HTR-8/SVneo (cell line): ENCODE results near the gene MCC.

Experiments used
- DNase-seq: peaks from one replicate; pipeline ENCODE4 v3.0.0; 2011; ENCODE audit warnings: low spot score, mixed read lengths; ENCODE audit not compliant: insufficient read length
- FAIRE-seq: peaks from 2 replicates; lab custom pipeline; 2011; peaks lifted over from hg19 to GRCh38; lab: Jason Lieb, UNC

The MCC gene

DNA sequence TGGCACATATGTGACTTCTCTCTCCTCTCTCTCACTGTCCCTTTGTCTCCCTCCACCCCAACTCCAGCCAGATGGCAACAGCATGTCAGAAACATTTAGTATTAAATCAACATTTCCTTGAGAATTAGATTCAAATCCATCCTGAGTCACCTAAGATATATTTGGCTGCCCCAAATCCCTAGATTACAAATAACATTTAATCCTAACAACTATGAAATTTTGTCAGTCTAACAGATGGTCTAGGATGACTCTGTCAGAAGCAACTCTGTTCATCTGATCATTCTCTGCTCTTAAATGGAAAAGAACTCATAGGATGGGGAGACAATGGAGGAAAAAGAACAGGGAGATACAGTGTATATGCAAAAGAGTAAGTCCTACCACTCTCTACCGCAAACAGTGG is 254.6 kb downstream of the MCC start:
- no peak for DNase-seq
- FAIRE-seq: no peak

DNA sequence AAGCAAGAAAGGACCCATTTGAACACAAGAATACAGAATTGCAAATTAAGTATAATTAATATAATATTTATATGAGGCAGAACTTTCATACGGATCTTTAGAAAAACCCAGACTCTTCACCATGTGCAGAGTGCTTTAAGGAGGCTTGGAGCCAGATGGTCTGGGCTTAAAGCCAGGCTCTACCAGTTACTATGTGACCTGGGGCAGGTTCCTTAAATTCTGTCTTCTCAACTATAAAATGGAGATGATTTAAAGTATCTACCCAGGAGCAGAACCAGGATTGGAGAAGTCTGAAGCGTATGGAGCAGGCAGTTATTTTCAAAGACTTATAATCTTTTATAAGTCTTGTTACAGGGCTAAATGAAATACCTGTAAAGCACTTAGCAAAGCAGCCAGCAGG is 255.6 kb downstream of the MCC start:
- DNase-seq (no peak), FAIRE-seq (no peak)

DNA sequence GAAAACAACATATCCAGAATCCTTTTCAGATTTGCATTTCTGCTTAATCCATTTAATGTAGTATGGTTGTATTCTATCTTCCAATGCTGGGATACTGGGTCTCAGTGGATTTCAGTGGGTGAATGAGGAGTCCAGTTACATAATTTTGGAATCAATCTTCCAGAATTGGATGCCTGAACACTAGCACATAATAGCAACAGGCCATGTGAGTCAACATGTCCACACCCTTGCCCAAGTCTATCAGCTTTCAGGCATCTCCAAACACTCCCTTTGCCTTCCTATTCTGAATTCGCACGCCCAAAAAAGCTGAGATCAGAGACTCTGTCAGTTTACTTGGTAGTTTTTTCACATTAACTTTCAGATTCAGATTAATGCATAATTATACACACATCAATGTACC is 256.0 kb downstream of the MCC start:
- no peak for DNase-seq
- FAIRE-seq: no peak

DNA sequence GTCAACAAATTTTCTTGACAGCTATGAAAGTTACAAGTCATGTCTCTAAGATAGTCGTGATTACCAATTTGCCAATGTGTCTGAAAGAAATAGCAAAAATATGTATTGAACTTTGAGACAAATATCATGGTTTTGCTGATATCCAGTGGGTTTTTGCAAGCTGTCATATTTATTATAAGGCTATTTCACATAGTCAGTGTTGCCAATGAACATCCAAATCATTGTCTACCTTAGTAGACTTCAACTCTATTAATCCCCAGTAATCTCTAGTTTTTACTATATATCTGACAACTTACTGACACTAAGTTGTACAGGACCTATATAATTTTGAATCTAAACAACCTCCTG is 256.6 kb downstream of the MCC start:
- no peak for FAIRE-seq
- no peak for DNase-seq

DNA sequence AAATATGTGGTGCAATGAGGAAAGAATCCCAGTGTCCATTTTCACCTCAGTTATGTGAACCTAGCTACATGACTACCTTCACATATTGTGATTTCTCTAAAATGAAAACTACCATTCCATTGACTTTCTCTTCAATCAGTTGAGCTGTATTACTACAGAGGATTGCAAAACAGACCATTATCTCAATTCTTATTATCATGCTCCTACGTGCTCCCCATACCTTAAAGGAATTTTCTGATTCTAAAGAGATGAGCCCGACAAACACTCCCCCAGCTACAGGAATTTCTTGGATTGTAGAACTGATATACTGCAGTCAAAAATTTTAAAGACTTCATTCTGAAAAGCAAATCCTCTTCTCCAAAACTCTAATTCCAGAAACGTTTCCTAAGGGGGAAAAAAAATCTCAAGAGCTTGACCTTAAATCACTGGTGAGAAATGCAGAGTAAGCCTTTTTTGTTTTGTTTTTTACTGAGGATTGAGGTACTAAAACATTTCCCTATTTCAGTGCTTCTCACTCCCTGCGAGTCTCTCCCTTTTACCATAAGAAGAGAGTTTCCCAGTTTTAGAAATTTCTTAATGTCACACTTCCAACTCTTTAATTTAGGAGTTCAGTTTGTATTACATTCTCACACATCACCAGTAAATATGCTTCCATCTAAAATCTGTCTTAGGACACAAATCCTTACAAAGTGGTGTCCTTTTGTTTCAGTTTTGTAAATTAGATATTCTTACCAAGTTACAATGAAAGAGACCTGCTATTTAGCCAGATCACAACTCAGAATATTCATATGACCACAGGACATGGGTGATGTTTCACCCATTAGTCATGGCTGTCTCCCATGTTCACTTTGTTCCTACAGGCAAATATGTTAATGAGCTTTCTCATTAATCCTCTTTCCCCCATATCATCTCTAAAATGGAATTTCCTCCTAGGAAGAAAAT is 257.3 kb downstream of the MCC start:
- FAIRE-seq (no peak), DNase-seq (no peak)

DNA sequence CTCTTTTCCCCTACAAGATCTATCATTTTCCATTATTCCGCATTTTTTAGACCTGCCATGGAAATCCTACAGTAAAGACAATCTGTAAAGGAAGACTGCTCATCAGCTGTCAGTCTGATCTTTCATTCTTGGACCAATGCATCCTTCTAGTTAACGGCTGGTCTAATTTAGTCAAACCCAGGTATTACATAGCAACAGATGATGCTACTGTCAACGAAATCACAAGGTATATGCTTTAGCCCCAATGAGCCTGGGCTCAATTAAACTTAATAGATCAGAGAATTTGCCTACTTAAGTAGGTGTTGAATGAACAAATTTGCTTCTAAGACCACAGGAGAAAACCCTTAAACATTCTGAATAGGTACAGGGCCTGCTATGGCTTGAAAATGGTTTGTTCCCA is 260.5 kb downstream of the MCC start:
- no peak for DNase-seq
- FAIRE-seq: no peak

DNA sequence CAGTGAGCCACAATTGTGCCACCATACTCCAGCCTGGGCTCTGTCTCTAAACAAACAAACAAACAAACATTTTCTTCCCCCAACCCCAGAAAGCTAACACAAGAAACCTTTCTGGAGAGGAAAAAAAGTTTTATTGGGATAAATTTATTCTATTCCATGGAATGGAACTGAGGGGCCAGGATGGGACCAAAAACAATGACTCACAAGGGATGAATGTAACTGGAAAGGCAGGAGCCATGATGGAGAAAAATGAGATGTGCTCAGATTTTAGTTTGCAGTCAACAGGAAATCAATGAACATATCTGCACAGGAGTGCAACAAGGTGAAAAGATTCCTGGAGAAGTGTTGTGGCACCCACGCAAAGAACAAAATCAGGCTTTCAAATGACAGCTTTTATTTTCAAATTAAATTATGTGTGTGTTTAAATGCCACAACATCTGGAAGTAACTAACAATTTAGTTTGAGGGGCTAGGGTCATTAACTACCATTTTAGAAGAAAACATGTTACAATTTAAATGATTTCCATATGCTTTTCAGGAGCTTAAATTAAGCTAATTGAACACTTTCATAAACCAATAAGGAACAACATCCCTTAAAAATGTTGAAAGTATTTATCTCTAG is 262.0 kb downstream of the MCC start:
- FAIRE-seq: no peak
- no peak for DNase-seq

DNA sequence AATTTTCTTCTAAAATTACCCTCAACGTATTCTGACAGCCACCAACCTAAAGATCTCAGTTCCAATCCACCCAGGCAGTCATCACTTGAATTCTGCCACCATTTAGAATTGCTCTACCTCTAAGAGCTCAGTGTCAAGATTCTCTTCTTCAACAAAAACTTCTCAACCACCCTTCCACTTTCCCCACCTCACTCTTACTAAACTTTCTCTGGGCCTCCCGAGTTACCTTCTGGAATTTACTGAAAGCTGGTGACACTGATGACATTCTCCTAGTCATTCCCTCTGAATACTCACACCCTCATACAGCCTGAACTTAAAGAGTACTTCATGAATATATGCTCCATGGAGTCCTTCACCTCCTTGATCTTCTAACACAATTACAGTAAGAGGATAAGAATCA is 263.0 kb downstream of the MCC start:
- no peak for FAIRE-seq
- DNase-seq: no peak

DNA sequence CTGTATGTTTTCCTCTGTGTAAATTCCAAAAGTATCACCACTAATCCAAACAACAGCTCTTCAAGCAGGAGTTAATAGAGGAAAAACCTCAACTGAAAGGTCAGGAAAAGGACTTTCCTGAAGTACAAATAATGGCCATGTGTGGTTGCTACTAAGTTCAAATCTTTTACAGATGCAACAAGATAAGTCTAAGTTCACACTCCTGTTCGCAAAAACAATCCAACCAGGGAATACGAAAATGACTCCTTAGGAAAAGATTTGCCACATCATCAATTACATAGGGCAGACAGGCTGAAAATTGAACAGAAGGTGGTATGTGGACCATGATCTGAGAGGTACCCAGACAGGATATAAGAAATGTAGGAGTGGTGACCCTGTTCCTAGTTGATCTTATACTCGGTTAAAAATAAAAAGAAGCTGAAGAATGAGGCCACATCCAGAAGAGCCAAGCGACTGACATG is 263.6 kb downstream of the MCC start:
- no peak for DNase-seq

DNA sequence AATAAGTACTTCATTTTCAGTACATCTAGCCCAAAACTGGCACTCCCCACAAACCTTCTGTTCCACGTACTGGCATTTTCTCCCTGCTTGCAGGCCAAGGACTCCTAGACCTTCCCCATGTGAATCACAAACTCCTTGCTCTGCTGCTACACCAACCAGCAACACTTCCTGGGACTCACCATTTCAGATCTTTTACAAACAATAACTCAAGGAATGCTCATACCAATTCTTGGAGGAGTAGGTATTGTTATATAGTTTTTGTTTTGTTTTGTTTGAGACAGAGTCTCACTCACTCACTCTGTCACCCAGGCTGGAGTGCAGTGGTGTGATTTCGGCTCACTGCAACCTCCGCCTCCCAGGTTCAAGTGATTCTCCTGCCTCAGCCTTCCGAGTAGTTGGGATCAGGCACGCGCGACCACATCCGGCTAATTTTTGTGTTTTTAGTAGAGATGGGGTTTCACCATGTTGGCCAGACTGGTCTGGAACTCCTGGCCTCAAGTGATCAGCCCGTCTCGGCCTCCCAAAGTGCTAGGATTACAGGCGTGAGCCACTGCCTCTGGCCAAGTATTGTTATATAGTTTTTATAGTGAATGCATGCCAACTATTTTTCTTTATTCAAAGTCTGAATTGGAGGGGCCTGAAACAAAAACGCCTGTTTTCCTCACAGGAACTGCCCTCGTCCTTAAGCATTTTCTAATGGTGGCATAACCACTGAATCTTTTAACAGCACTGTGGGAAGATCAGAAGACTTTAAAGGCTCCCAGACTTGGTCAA is 264.2 kb downstream of the MCC start:
- DNase-seq (no peak), FAIRE-seq (no peak)

More for the DNA sequence above, 263.6 kb downstream of the MCC start:
- FAIRE-seq: no peak

DNA sequence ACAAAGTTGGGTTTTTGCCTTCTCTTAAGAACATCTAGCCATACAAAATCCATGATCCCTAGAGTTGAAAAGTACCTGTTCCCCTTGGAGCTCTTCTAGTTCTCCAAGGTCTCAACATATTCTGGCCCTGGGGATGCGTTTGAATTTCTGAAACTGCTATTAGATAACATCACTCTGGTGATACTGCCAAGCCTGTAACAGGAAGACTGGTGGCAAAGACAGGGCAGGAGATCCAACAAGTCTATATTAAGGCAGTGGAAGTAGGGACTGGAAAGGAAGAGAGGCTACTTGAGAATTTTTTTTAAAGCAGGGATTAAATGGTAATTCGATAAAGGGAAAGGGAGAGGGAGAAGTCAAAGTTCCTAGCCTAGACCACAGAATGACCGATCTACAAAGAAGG is 264.9 kb downstream of the MCC start:
- FAIRE-seq: no peak

DNA sequence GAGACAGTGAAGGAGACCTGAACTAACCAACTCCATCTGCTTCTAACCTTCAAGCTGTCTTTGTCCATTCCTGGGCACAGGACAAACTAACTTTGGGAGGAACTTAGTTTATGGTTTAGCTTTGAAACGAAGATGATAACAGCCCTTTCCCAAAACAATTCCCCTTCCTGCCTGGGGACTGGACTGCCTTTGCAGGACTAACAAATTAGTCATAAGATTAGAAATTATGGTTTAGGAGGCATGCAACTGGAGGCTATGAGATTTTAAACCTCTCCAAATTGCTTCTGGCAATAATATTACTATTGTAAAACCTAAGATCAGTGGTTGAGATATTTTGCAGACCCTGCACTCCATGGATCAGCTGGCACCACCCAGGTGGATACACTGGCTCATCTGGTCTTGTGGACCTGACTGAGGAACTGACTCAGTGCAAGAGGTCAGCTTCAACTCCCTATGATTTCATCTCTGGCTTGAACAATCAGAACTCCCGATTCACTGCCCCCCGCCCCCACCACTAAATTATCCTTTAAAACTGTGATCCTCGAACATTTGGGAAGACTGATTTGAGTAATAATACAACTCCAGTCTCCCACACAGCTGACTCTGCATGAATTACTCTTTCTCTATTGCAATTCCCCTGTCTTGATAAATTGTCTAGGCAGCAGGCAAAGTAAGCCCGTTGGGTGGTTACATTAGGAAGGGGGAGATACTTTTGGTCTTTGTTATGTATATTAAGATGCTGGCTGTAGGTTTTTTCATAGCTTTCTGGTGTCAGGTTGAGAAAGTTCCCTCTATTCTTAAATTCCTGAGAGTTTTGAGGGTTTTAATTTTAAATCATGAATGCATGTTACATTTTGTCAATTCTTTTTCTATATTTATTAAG is 266.7 kb downstream of the MCC start:
- DNase-seq (no peak), FAIRE-seq (no peak)

More for the DNA sequence above, 264.9 kb downstream of the MCC start:
- no peak for DNase-seq

DNA sequence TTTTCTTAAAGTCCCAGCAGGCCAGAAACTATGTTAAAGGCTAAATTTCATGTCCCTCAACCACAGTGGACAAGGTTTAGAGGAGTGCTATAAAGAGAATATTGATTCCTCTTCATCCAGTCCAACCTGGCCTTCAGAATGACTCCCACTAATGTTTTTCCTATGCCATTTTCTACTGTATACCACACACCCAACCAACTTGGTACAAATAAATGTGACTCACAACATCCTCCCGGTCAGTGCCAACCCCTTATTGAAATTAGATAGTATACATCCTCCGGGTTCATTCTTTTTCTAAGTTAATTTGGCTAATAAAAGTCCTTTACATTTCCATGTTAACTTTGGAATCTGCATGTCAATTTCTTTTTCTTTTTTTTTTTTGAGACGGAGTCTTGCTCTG is 268.6 kb downstream of the MCC start:
- FAIRE-seq (no peak), DNase-seq (no peak)

DNA sequence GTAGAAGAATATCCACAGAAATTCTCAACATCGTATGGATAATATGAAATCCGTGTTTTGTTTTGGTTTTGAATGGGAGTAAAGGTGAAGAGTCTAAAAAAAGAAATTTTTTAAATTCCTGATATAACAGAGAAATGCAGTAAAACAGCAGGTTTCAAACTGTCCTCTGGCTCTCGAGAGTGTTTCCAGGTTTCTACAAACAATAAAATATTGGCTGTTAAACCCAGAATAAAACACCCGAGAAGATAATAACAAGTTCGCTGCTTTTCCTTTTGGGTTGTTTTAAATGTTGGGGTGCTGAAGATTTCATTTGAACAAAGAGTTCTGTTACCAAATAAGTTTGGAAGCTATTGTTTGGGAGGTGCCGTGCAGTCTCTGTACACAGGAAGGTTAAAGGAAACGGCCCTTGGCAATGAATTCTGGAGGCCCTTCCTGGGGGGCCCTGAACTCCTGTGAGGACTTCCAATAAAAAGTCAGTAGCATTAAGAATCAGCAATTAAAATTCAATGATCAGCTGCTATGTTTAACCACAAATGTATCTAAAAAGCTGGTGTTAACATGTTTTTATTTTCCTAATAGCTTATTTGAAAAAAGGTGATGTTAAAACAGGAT is 269.2 kb downstream of the MCC start:
- no peak for FAIRE-seq
- DNase-seq: no peak

DNA sequence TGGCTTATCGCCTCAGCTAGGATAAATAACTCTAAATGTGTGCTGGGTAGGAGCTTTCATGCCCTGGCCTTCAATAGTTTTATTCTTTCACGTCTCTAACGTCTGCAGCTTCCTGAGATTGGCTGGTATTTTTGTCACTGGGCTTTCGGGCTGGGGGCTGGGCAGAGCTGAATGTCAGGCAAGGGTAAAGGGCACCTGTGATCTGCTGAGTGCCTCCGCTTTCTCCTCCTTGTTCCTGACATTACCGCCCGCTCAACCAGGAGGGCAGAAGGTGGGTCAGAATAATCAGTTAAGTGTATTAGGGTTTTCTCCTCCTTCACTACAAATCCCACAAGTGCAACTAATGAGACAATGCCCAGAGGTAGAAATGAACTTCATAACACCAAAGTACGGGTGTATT is 270.1 kb downstream of the MCC start:
- DNase-seq: no peak

DNA sequence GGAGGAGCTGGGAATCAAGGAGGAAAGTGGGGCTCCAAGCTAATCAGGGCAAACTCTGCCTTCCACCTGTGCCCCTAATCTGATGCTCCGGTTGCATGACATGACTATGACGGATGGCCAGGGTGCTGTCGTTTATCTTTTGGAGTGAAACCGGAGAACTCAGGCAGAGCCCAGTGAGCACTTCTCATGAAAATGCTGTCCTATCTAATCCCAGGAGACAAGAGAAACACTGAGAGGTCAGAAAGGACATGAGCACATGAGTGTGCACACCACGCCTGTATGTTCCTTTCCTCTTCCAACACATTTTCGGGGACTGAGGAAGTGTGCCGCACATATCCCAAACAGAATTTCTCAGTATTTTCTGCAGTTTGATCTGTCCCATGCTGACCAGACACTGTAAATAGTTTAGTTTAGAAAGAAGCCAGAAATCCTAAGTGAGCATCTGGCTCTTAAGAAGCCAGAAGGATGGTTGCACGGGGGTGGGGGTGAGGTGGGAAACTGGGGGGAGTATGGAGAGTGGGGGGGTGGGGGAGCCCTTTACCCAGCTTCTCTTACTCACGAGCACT is 270.6 kb downstream of the MCC start:
- DNase-seq (no peak), FAIRE-seq (no peak)

More for the DNA sequence above, 270.1 kb downstream of the MCC start:
- FAIRE-seq: no peak

DNA sequence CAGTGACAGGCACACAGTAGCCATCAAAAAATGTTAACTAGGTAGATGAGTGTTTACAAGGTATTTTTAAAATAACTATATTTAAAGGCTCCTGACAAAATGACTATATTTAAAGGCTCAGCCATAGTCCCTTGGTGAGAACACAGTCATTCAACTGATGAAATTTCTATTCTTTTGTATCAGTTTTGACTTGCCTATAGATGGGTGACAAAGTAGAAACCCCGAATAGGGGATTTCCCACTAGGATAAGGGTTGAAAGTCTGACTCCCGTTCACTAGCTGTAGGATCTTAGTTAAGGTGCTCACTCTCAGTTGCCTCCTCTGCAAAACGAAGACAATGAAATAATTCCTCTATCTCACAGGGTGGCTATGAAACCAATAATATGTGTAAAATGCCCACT is 271.7 kb downstream of the MCC start:
- FAIRE-seq: no peak
- DNase-seq: no peak

DNA sequence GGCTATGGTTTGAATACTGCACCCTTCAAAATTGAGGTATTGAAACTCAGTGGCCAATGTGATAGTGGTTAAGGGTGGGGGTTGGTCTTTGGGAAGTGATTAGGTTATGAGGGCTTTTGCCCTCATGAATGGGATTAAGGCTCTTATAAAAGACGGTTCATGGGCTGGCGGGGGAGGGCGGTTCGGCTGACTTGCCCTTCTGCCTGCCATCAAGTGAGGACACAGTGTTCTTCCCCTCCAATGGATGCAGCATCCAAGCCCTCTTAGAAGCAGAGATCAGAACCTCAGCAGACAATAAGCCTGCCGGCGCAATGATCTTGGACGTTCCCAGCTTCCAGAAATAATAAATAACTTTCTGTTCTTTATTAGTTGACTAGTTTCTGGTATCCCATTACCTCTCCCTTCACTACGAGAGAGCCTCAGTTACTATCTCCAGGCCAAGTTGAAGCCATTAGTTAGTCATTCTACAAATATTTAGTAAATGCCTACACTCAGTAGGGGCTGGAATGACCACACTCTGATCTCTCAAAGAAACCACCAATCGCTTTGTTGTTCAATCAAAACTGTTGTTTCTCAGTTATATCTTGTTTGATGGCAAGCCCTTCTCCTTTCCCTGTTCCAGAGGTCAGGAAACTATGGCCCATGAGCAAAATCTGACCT is 272.7 kb downstream of the MCC start:
- DNase-seq: no peak
- FAIRE-seq: no peak
